Caco-2 (cell line): ENCODE measurements around the gene SMOC2. TPM values are rescaled to one million over a fixed set of nuclear protein-coding genes. Genes with fewer than 3 reads are reported as not detected.

Experiments used
- BruUV-seq: library from RNA; stranded (reverse); fragments of 400-500 nt; replicated peaks from 2 replicates; lab custom pipeline; 2021; lab: Mats Ljungman, UMichigan
- CTCF ChIA-PET: fragments of 300-600 bp; sonication (Branson Sonifier 250); formaldehyde crosslinking; loops from one replicate; lab custom pipeline; 2022; ENCODE audit warnings: antibody characterized with exemption; lab: Charles Lee
- POLR2A ChIA-PET: fragments of 300-600 bp; sonication (Branson Sonifier 250); formaldehyde crosslinking; loops from one replicate; lab custom pipeline; 2022; ENCODE audit warnings: antibody characterized with exemption; lab: Charles Lee
- DNase-seq, 2 experiments: peaks; one replicate each; pipeline versions ENCODE4 v3.0.0 to v3.0.0-alpha.2; 2020 to 2022
- H3K27me3 ChIP-seq: replicated peaks from 2 replicates; pipeline ENCODE4 v1.6.0; 2011; ENCODE audit warnings: low read length; ENCODE audit not compliant: control insufficient read depth, insufficient read depth
- H3K36me3 ChIP-seq: 2 replicates; pipeline ENCODE4 v1.5.1; 2011; ENCODE audit warnings: low read length; ENCODE audit not compliant: control insufficient read depth, insufficient read depth
- H3K4me1 ChIP-seq: fragments of 250-450 bp; sonication (Bioruptor Pico); 2 replicates; pipeline ENCODE4 v1.5.1; 2020; ENCODE audit warnings: mild to moderate bottlenecking
- H3K4me3 ChIP-seq: 2 replicates; pipeline ENCODE4 v1.5.1; 2011; ENCODE audit warnings: low read depth, mild to moderate bottlenecking, control low read depth, low read length
- H3K9me3 ChIP-seq: fragments of 250-450 bp; sonication (Bioruptor Pico); 2 replicates; pipeline ENCODE4 v1.5.1; 2020; ENCODE audit warnings: mild to moderate bottlenecking, moderate library complexity
- H3K27ac Mint-ChIP-seq: one replicate; pipeline ENCODE4 v1.8.0; 2022; ENCODE audit warnings: mixed read lengths; ENCODE audit not compliant: unreplicated experiment
- H3K27me3 Mint-ChIP-seq: one replicate; pipeline ENCODE4 v1.8.0; 2022; ENCODE audit warnings: mixed read lengths; ENCODE audit not compliant: insufficient read depth, unreplicated experiment
- H3K36me3 Mint-ChIP-seq: one replicate; pipeline ENCODE4 v1.8.0; 2022; ENCODE audit warnings: mild to moderate bottlenecking, mixed read lengths; ENCODE audit not compliant: insufficient read depth, unreplicated experiment
- H3K4me1 Mint-ChIP-seq: one replicate; pipeline ENCODE4 v1.8.0; 2022; ENCODE audit warnings: low read depth, mixed read lengths; ENCODE audit not compliant: unreplicated experiment
- H3K4me3 Mint-ChIP-seq: one replicate; pipeline ENCODE4 v1.8.0; 2022; ENCODE audit warnings: mild to moderate bottlenecking, moderate library complexity, mixed read lengths; ENCODE audit not compliant: unreplicated experiment
- H3K9me3 Mint-ChIP-seq: one replicate; pipeline ENCODE4 v1.8.0; 2022; ENCODE audit warnings: mixed read lengths; ENCODE audit not compliant: unreplicated experiment
- intact Hi-C: fragments of 100-400 bp; cut with micrococcal nuclease; formaldehyde crosslinking; loops from one replicate; pipeline ENCODE4 v1.10.0; 2022; ENCODE audit not compliant: unreplicated experiment
- total RNA-seq: library from RNA; stranded (reverse); gene quantifications from 2 replicates; pipeline ENCODE4 v1.2.3, GENCODE V29; 2022
- TF ChIP-seq, protein P1 (sequence below), 2 experiments: fragments of 200-600 bp in 1 of 2; IDR thresholded peaks; 1 replicate in 1 of 2; 2 replicates in 1 of 2; pipeline versions ENCODE4 v1.5.1 to v1.8.0; 2011 to 2022; ENCODE audit warnings: antibody characterized with exemption in 1 of 2, control low read depth in 1 of 2, inconsistent platforms in 1 of 2, low read depth in 1 of 2, low read length in 1 of 2, mild to moderate bottlenecking in 1 of 2, moderate library complexity in 1 of 2; ENCODE audit not compliant: insufficient read depth in 1 of 2, severe bottlenecking in 1 of 2, unreplicated experiment in 1 of 2

SMOC2 gene
- total RNA-seq, 1 experiment from 2014 or later = 2.8 TPM

DNA sequence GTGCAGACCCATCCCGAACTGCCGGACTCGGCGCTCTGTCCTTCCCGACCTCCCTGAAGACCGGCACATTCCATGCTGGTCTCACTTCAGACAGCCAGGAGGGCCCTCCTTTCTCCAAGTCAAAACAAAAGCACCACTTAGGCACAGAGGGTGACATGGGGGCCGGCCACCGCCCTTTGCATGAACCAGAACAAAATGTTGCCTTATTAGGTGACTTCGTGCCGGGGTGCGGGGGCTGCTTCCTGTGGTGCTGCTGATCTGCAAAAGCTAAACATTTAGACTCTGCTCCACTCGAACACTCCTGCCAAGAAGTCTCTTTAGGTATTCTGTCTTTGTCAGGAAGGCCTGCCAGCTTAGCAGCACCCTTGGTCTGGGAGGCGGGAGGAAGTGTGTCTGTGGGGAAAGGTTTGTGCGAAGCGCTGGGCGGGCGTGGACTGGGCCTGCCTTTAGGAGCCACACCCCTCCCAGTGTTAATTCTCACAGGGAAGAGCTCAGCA is 133.8 kb downstream of the SMOC2 start:
- POLR2A ChIA-PET = no interaction called here
- Histone ChIP-seq H3K36me3 (no peaks in the 10 kb centered on the region), H3K4me3 (no peak overlapping the region), H3K9me3 (no peaks in the 10 kb centered on the region), H3K4me1 (no peaks in the 10 kb centered on the region), H3K27me3 (no peaks in the 10 kb centered on the region)
- intact Hi-C loops = no loop called here
- Mint-ChIP-seq H3K36me3 (no peaks in the 10 kb centered on the region), H3K27ac (no peak overlapping the region), H3K27me3 (peaks cover 7% of the 10 kb centered on the region), H3K4me3 (no peak overlapping the region), H3K4me1 (no peaks in the 10 kb centered on the region), H3K9me3 (no peaks in the 10 kb centered on the region)
- DNase-seq = no peak
- TF ChIP-seq, protein P1, sequence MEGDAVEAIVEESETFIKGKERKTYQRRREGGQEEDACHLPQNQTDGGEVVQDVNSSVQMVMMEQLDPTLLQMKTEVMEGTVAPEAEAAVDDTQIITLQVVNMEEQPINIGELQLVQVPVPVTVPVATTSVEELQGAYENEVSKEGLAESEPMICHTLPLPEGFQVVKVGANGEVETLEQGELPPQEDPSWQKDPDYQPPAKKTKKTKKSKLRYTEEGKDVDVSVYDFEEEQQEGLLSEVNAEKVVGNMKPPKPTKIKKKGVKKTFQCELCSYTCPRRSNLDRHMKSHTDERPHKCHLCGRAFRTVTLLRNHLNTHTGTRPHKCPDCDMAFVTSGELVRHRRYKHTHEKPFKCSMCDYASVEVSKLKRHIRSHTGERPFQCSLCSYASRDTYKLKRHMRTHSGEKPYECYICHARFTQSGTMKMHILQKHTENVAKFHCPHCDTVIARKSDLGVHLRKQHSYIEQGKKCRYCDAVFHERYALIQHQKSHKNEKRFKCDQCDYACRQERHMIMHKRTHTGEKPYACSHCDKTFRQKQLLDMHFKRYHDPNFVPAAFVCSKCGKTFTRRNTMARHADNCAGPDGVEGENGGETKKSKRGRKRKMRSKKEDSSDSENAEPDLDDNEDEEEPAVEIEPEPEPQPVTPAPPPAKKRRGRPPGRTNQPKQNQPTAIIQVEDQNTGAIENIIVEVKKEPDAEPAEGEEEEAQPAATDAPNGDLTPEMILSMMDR (IDR thresholded peaks at IDR 0.05; ENCODE audit: insufficient read depth in 1 of 2, low read depth in 1 of 2, low read length in 1 of 2, severe bottlenecking in 1 of 2, unreplicated experiment in 1 of 2) = no peak
- CTCF ChIA-PET = no interaction called here
- BruUV-seq = no TSS peak

DNA sequence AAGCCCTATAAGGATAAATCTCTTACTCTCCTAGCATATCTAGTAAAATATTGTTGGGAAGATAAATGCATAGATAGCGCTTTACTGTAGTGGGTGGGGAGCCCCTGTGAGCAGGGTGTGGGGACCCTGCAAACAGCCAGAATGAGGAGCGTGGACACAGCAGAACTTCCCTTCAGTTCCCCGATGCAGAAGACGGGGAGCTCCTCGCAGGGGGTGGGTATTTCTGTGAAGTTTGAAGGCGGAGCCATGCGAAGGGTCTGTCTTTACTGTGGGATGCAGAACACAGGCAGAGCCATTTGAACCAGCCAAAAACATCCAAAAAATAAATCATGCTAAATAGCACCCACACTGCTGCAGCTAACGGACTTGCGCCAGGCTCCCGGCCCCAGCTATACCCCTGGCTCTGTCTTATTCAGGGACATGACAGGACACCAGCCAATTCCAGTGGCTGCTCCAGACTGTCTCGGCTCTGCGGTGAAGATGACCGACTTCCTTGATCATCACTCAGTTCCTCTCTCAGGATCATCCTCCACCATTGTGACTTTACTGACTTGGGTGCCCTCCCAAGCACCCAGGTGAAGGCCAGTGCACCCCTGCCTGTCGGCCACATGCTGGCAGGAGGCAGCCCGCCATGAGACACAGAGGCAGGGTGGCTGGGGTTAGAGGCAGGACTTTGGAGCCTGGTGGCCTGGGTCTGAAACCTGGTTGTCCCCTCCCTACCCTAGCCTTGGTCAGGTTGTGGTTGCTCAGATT is 134.5 kb downstream of the SMOC2 start:
- no peaks in the 10 kb centered on the region for H3K36me3 ChIP-seq
- POLR2A ChIA-PET = no interaction called here
- H3K36me3 Mint-ChIP-seq = no peaks in the 10 kb centered on the region
- TF ChIP-seq, protein P1 (IDR thresholded peaks at IDR 0.05; ENCODE audit: insufficient read depth in 1 of 2, low read depth in 1 of 2, low read length in 1 of 2, severe bottlenecking in 1 of 2, unreplicated experiment in 1 of 2) = no peak
- no peak overlapping the region for H3K4me3 Mint-ChIP-seq
- no peak for DNase-seq
- peaks cover 5% of the 10 kb centered on the region for H3K27me3 Mint-ChIP-seq
- no peak overlapping the region for H3K4me3 ChIP-seq
- no peak overlapping the region for H3K27ac Mint-ChIP-seq
- no peaks in the 10 kb centered on the region for H3K4me1 ChIP-seq
- H3K9me3 ChIP-seq = no peaks in the 10 kb centered on the region
- no peaks in the 10 kb centered on the region for H3K9me3 Mint-ChIP-seq
- no peaks in the 10 kb centered on the region for H3K27me3 ChIP-seq
- no peaks in the 10 kb centered on the region for H3K4me1 Mint-ChIP-seq
- no TSS peak for BruUV-seq
- intact Hi-C loops = no loop called here
- CTCF ChIA-PET = no interaction called here

DNA sequence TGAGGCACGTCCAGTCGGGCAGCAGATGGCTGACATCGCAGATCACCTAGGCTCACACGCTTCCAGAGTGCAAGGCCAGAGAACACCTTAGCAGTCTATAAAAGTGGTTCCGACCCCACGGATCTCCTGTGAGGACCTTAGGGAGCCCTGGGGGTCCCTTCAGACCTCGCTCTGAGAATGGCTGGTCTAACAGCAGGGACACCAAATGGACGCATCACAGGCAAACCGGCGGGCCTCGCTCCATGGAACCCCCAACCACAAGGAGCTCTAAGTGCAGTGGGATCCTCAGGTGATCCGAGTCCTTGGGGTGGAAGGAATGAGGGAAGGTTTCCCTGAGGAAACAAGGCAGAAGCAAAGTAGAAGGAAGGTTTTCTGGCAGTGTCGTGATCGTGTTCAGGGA is 135.4 kb downstream of the SMOC2 start:
- no TSS peak for BruUV-seq
- intact Hi-C loops = no loop called here
- DNase-seq = no peak
- H3K4me3 ChIP-seq = no peak overlapping the region
- H3K9me3 ChIP-seq = no peaks in the 10 kb centered on the region
- POLR2A ChIA-PET = no interaction called here
- Mint-ChIP-seq H3K36me3 (no peaks in the 10 kb centered on the region), H3K27ac (no peak overlapping the region), H3K27me3 (no peaks in the 10 kb centered on the region), H3K9me3 (no peaks in the 10 kb centered on the region), H3K4me3 (no peak overlapping the region), H3K4me1 (no peaks in the 10 kb centered on the region)
- H3K36me3 ChIP-seq = no peaks in the 10 kb centered on the region
- H3K27me3 ChIP-seq = no peaks in the 10 kb centered on the region
- TF ChIP-seq, protein P1 (IDR thresholded peaks at IDR 0.05; ENCODE audit: insufficient read depth in 1 of 2, low read depth in 1 of 2, low read length in 1 of 2, severe bottlenecking in 1 of 2, unreplicated experiment in 1 of 2) = no peak
- no peaks in the 10 kb centered on the region for H3K4me1 ChIP-seq
- CTCF ChIA-PET = no interaction called here
